RWPE2 (cell line): ENCODE data around the gene TUBB3.

Experiments
- ATAC-seq: fragments of 200-7000 bp; cut with Tn5 transposase; 3 replicates; pipeline ENCODE4 v1.9.1; 2021; ENCODE audit warnings: low read depth
- DNase-seq: peaks from one replicate; pipeline ENCODE4 v3.0.0-alpha.2; 2020; ENCODE audit warnings: low spot score
- H3K27ac ChIP-seq: fragments of 450-650 bp; 2 replicates; pipeline ENCODE4 v1.5.1; 2017; ENCODE audit warnings: mild to moderate bottlenecking; ENCODE audit not compliant: poor library complexity, severe bottlenecking
- H3K27me3 ChIP-seq: fragments of 250-450 bp; sonication (Bioruptor Pico); 2 replicates; pipeline ENCODE4 v1.5.1; 2021; ENCODE audit warnings: mild to moderate bottlenecking, moderate library complexity; ENCODE audit not compliant: insufficient read depth, poor library complexity, severe bottlenecking
- H3K36me3 ChIP-seq: fragments of 250-450 bp; sonication (Bioruptor Pico); 2 replicates; pipeline ENCODE4 v1.5.1; 2020; ENCODE audit warnings: low read depth, mild to moderate bottlenecking, moderate library complexity
- H3K4me1 ChIP-seq: fragments of 250-450 bp; sonication (Bioruptor Pico); 2 replicates; pipeline ENCODE4 v1.5.1; 2021; ENCODE audit warnings: mild to moderate bottlenecking, moderate library complexity; ENCODE audit not compliant: insufficient read depth, poor library complexity, severe bottlenecking
- H3K4me3 ChIP-seq: fragments of 250-450 bp; sonication (Bioruptor Pico); 2 replicates; pipeline ENCODE4 v1.5.1; 2021; ENCODE audit warnings: mild to moderate bottlenecking, moderate library complexity; ENCODE audit not compliant: severe bottlenecking
- H3K9me3 ChIP-seq: fragments of 250-450 bp; sonication (Bioruptor Pico); 2 replicates; pipeline ENCODE4 v1.5.1; 2021; ENCODE audit warnings: mild to moderate bottlenecking, moderate library complexity; ENCODE audit not compliant: severe bottlenecking
- TF ChIP-seq, protein P1 (sequence below): fragments of 450-650 bp; IDR thresholded peaks from one replicate; pipeline ENCODE4 v1.5.1; 2017; ENCODE audit warnings: mild to moderate bottlenecking, moderate library complexity; ENCODE audit not compliant: poor library complexity, severe bottlenecking

TUBB3 gene

GRCh38 chr16:89985219-89985618 is 62.1 kb downstream of the TUBB3 start:
- Histone ChIP-seq H3K27ac (no peak overlapping the region), H3K4me3 (no peak overlapping the region), H3K27me3 (no peaks in the 10 kb centered on the region), H3K4me1 (no peaks in the 10 kb centered on the region), H3K9me3 (no peaks in the 10 kb centered on the region), H3K36me3 (peaks cover 83% of the 10 kb centered on the region)
- TF ChIP-seq, protein P1, sequence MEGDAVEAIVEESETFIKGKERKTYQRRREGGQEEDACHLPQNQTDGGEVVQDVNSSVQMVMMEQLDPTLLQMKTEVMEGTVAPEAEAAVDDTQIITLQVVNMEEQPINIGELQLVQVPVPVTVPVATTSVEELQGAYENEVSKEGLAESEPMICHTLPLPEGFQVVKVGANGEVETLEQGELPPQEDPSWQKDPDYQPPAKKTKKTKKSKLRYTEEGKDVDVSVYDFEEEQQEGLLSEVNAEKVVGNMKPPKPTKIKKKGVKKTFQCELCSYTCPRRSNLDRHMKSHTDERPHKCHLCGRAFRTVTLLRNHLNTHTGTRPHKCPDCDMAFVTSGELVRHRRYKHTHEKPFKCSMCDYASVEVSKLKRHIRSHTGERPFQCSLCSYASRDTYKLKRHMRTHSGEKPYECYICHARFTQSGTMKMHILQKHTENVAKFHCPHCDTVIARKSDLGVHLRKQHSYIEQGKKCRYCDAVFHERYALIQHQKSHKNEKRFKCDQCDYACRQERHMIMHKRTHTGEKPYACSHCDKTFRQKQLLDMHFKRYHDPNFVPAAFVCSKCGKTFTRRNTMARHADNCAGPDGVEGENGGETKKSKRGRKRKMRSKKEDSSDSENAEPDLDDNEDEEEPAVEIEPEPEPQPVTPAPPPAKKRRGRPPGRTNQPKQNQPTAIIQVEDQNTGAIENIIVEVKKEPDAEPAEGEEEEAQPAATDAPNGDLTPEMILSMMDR, result no peak
- no peak for DNase-seq
- no peak for ATAC-seq
